SU-DHL-6 (cell line): ENCODE data around the gene LRRC2.
"Not testable (repeated sequence)": the region's sequence is repeated elsewhere in the genome, so short reads cannot be mapped to it uniquely, and the experiment has no call there.

Experiments used
- EZH2phosphoT487 ChIP-seq: fragments of 200-600 bp; sonication (generic), shearing (Covaris generic); conservative IDR thresholded peaks from 2 replicates; pipeline ENCODE4 v1.6.1; 2018; ENCODE audit warnings: mild to moderate bottlenecking, antibody characterized with exemption, low read length, moderate library complexity, mixed read lengths
- TF ChIP-seq, protein P1 (sequence below): fragments of 200-600 bp; sonication (generic); IDR thresholded peaks from one replicate; pipeline ENCODE4 v1.5.1; 2017; ENCODE audit warnings: antibody characterized with exemption, mild to moderate bottlenecking, low read length, moderate library complexity; ENCODE audit not compliant: insufficient read depth, poor library complexity, severe bottlenecking

DNA sequence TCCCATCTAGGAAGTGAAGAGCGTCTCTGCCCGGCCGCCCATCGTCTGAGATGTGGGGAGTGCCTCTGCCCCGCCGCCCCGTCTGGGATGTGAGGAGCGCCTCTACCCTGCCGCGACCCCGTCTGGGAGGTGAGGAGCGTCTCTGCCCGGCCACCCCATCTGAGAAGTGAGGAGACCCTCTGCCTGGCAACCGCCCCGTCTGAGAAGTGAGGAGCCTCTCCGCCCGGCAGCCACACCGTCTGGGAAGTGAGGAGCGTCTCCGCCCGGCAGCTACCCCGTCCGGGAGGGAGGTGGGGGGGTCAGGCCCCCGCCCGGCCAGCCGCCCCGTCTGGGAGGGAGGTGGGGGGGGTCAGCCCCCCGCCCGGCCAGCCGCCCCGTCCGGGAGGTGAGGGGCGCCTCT is 71.6 kb downstream of the LRRC2 start:
- TF ChIP-seq, protein P1, sequence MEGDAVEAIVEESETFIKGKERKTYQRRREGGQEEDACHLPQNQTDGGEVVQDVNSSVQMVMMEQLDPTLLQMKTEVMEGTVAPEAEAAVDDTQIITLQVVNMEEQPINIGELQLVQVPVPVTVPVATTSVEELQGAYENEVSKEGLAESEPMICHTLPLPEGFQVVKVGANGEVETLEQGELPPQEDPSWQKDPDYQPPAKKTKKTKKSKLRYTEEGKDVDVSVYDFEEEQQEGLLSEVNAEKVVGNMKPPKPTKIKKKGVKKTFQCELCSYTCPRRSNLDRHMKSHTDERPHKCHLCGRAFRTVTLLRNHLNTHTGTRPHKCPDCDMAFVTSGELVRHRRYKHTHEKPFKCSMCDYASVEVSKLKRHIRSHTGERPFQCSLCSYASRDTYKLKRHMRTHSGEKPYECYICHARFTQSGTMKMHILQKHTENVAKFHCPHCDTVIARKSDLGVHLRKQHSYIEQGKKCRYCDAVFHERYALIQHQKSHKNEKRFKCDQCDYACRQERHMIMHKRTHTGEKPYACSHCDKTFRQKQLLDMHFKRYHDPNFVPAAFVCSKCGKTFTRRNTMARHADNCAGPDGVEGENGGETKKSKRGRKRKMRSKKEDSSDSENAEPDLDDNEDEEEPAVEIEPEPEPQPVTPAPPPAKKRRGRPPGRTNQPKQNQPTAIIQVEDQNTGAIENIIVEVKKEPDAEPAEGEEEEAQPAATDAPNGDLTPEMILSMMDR: not testable (repeated sequence)
- TF ChIP-seq EZH2phosphoT487: not testable (repeated sequence)
